ENCODE measurements around the gene XPOT.

DNA sequence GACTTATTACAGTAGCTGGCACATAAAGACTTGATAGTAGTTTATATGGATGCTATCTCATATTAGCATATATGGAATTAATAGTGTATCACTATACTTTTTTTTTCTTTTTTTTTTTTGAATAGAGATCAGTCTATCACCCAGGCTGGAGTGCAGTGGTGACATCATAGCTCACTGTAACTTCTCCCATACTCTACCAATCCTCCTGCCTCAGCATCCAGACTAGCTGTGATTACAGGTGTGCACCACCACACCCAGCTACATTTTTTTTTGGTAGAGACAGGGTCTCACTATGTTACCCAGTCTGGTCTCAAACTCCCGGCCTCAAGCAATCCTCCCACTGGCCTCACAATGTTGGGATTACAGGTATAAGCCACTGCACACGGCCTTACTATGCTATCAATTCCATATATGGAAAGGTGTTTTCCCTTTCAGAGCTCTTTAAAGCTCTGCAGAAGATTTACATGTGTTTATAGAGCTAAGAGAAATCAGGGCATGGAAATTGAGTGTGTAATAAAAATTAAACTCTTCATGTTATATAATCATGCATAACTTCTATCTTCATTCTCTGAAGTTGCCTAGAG, 46.0 kb downstream of the XPOT start:
- TF ChIP-seq, protein P1, sequence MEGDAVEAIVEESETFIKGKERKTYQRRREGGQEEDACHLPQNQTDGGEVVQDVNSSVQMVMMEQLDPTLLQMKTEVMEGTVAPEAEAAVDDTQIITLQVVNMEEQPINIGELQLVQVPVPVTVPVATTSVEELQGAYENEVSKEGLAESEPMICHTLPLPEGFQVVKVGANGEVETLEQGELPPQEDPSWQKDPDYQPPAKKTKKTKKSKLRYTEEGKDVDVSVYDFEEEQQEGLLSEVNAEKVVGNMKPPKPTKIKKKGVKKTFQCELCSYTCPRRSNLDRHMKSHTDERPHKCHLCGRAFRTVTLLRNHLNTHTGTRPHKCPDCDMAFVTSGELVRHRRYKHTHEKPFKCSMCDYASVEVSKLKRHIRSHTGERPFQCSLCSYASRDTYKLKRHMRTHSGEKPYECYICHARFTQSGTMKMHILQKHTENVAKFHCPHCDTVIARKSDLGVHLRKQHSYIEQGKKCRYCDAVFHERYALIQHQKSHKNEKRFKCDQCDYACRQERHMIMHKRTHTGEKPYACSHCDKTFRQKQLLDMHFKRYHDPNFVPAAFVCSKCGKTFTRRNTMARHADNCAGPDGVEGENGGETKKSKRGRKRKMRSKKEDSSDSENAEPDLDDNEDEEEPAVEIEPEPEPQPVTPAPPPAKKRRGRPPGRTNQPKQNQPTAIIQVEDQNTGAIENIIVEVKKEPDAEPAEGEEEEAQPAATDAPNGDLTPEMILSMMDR (conservative IDR thresholded peaks at IDR 0.05; ENCODE audit: low read depth, low read length), result no peak
- TF ChIP-seq POLR2A (IDR thresholded peaks at IDR 0.05; ENCODE audit: low read depth, low read length) (no peak), MXI1 (IDR thresholded peaks at IDR 0.05; ENCODE audit: borderline replicate concordance, low read depth, low read length) (no peak), MAFK (IDR thresholded peaks at IDR 0.05; ENCODE audit: low read depth, low read length) (no peak), CHD1 (IDR thresholded peaks at IDR 0.05; ENCODE audit: low read depth, low read length) (no peak), BHLHE40 (IDR thresholded peaks at IDR 0.05; ENCODE audit: low read depth, low read length) (no peak), RCOR1 (IDR thresholded peaks at IDR 0.05; ENCODE audit: insufficient replicate concordance, low read length) (no peak), SMC3 (IDR thresholded peaks at IDR 0.05; ENCODE audit: low read depth, low read length) (no peak), MAZ (IDR thresholded peaks at IDR 0.05; ENCODE audit: borderline replicate concordance, low read depth, low read length) (no peak)
